GM19452 (cell line): ENCODE data around the gene RFX1.
"Not testable (repeated sequence)": the region's sequence is repeated elsewhere in the genome, so short reads cannot be mapped to it uniquely, and the experiment has no call there.

Experiments
- ATAC-seq: cut with Tn5 transposase; IDR thresholded peaks from one replicate; pipeline ENCODE4 v1.9.1; 2021; ENCODE audit not compliant: unreplicated experiment

The RFX1 gene

DNA sequence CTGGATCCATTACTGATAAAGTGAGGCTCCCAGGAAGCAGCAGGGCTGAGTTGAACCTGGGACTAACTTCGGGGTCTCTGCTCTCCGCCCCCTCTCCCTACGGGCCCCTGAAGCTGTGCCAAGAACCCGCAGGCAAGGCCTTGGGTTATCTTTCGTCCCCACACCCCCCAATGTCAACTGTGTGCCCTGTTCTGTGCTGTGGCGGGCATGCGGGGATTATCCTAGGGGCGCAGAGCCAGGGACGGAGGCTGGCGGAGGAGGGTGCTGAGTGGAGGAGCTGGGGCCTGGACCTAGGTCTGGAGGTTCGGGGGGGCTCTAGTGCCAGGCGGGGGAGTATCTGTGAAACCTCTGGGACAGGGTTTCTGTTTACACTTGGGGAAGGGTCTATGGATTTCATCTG, 26.4 kb downstream of the RFX1 start:
- no peak for ATAC-seq

DNA sequence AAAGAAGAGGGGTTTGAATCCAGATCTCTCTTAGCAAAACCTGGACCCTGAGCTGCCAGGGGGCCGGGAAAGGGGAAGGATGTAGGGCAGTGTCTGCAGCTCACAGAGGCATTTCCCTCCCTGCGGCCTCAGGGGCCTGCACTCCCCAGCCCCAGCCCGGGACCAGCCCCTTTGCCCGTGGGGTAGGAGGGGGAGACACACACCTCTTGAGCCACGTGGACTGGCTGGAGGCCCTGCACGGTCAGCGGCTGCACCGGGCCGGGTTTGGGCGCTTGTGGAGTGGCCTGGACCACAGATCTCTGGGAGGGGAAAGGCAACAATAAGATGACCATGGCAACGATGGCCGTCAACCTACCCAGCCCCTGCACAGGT, 26.9 kb downstream of the RFX1 start:
- ATAC-seq, result no peak

DNA sequence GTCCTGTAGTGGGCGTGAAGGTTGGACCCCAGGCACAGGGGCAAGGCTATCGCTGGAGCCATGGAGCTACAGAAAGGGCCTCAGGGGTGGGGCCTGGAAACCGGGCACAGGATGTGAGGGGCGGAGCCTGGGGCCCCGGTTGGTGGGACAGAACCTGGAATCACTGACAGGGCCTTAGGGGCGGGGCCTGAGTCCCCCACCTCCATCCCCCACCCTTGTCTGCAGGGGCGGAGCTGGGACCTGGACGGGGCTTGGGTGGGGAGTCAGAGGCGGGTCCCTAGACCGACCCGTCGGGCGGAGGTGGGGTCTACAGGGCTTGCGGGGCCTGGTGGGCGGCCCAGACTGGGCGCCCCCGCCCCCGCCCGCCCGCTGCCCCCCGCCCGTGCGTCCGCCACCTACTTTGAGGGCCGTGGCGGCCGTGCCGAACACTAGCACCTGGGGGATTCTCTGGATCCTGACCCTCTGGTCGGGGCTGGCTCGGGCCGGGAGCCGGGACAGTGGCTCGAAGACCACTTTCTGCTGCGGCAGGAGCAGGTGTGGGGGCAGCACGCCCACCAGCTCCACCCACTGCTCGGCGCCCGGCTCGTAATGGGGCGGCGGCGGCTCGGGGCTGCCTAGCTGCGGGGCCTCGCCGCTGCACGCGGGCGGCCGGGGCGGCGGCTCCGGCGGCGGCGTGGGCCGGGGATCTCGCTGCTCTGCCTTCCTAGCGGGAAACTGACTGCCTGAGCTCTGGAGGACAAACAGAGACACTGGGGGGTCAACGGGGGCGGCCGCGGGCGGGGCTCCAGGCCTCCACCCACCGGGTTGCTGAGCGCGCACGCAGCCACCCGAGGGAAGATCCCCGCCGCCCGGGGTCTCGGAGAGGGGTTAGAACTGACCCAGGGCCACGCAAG, 27.5 kb downstream of the RFX1 start:
- ATAC-seq, result no peak

DNA sequence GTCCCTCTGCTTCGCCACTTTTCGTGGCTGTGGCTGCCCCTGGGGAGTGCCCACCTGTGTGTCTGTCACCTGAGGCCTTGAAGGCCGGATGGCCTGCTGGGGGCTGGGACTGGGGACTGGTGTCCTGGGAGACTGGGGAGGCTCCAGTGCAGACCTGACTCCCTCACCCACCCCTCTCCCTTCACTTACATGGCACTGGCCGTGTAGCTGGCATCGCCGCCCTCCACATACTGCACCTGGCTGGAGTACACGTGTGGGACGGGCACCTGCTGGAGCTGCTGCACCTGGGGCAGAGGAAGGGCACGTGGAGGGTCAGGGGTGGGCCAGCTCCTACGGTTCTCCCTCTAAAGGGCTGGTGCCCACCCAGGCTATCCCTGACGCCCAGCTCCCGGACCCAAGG, 28.3 kb downstream of the RFX1 start:
- no peak for ATAC-seq

DNA sequence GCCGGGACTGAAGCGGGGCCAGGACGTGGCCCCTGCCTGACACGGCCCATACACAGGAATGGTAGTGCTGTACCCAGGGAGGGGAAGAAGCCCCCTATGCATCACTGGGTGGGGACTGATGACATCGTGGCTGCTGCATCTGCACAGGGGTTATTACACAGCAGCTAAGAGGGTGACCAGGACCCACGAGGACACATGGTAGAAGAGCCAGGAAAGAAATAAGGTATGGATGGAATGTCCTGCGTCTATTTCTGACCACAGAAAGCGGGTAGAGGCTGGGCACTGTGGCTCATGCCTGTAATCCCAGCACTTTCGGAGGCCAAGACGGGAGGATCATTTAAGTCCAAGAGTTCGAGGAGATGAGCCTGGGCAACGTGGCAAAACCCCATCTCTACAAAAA, 29.7 kb downstream of the RFX1 start:
- no peak for ATAC-seq

DNA sequence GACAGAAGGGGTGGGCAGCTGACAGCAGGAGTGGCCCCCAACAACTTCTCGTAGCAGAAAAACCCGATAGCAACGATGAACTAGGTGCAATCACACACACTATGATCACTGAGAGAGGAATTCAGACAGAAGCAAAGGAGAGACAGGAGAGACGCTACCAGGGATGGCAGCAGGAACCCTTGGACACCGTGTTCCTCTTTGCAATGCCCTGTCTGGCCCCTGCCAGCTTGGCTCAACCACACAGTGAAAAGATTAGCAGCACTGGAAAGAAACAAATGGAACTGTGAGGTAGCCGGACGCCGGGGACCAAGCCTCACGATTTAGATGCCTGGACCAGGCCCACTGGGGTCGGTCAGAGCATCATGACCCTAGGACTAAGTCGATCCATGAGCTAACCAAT, 30.2 kb downstream of the RFX1 start:
- ATAC-seq, result no peak

DNA sequence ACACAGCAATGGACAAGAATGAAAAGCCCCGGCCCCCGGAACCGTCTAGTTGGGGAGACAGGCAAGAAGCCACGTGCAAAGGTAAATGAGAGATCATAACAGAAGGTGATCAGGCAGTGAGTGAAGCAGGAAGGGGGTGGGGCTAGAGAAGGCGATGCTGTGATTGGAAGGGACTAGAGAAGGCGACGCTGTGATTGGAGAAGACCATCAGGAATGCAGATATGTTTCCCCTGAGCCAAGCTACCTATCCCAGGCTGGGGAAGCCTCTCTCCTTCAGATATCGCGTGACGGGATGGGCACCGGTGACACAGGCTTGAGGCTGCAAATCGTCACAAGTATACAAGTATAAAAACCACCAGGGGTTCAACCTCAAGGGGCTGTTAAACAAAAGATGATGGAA, 32.0 kb downstream of the RFX1 start:
- ATAC-seq, result no peak

DNA sequence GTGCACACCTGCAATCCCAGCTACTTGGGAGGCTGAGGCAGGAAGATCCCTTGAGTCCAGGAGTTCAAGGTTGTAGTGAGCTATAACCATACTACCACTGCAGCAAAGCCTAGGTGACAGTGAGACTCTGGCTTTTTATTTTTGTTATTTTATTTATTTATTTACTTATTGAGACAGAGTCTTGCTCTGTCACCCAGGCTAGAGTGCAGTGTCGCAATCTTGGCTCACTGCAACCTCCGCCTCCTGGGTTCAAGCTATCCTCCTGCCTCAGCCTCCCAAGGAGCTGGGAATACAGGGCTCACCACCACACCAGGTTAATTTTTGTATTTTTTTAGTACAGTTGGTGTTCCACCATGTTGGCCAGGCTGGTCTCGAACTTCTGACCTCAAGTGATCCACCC, 32.6 kb downstream of the RFX1 start:
- not testable (repeated sequence) for ATAC-seq

DNA sequence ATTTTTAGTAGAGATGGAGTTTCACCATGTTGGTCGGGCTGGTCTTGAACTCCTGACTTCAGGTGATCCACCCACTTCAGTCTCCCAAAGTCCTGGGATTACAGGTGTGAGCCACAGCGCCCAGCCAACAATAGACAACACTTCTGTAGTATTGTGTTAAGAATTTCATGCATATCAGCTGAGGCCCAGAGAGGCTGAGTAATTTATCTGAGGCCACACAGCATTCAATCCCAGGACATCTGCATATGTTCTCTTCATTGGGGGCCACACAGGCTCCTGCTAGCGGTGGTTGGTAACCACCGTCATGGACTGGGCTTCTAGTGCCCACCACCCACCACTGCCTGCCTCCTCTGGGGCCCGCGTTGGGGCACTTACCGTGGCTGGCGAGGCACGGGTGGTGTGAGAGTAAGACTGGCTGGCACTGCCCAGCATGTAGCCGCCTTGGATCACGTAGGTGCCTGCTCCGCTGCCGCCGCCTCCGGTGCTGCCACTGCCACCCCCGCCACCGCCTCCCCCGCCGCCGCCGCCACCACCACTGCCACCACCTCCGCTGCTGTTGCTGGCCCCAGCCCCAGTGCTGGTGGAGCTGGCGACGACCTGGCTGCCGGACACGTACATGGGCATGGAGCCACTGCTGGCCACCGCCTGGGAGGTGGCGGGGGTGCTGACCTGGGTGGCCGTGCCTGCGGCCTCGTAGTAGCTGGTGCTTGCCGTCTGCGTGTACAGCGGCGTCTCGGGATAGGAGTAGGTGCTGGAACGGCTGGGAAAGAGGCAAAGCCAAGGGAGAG, 33.6 kb downstream of the RFX1 start:
- ATAC-seq, result no peak

DNA sequence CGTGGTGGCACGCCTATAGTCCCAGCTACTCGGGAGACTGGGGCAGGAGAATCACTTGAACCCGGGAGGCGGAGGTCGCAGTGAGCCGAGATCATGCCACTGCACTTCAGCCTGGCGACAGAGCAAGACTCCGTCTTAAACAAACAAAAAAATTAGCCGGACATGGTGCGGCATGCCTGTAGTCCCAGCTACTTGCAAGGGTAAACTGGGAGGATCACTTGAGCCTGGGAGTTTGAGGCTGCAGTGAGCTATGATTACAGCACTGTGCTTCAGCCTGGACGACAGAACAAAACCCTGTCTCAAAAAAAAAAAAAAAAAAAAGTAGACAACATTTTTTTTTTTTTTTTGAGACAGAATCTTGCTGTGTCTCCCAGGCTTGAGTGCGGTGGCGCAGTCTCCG, 34.3 kb downstream of the RFX1 start:
- not testable (repeated sequence) for ATAC-seq

DNA sequence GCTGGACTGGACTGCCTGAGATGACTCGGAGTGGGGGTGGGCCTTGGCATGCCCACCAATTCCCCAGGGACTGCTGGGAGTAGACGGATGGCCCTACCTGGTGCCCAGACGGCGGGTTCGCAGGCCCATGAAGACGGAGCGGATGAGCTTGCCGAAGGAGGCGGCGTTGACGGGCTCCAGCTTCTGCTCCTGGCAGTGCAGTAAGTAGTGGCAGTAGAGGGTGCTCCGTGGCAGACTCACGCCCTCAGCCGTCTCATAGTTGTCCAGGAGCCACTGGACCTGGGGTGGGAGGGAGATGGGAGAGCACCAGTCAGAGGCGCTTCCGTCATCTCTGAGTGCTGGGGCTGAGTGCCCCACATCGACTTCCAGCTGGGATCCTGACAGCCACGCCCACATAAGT, 36.2 kb downstream of the RFX1 start:
- no peak for ATAC-seq

DNA sequence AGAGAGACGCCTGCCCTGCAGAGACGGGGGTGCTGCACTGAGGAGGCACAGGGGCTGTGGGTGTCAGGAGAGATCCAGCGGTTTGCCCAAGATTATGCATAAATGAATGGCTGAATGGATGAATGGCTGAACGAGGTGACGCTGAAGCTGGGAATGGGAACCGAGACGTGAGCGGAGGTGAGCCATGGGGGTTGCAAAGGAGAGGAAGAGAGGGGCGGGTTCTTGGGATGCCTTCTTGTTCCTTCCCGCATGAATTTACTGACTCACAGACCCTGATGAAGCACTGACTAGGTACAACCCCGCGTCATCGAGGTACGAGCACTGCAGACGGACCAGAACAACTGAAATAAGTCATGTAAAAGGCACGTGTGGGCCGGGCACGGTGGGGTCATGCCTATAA, 37.1 kb downstream of the RFX1 start:
- no peak for ATAC-seq

DNA sequence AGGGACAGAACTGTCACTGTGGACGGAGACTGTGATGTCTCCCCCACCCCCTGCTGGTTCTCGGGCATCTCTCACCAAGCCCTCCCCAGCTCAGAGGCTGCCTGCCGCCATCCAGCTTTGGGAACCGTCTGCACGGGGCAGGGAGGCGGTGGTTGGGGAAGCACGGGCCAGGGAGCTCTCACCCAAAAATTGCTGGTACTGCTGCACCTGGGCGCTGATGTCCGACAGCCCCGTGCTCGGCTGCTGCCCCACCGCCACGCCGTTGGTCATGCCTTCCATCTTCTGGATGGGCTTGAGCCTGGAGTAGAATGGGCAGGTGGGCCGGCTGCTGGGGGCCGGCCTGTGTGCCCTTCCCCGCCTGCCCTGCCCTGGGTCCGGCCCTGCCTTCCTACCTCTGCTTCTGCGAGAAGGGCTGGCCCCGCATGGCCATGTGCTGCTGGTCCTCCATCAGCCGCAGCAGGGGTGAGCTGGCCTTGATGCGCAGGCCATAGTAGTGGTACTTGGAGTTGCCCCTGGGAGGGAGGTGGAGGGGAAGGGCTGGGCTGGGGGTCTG, 37.7 kb downstream of the RFX1 start:
- ATAC-seq, result no peak

DNA sequence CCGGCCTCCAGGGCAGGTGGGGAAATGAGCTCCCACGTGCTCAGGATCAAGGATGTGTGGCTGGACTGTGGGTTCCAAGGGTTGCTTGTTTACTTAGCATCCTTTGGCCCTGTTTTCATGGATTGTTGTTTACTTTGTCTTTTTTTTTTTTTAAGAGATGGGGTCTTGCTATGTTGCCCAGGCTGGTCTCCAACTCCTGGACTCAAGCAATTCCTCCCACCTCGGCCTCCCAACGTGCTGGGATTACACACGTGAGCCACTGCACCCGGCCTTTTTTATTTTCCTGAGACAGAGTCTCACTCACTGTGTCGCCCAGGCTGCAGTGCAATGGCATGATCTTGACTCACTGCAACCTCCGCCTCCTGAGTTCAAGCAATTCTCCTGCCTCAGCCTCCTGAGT, 38.9 kb downstream of the RFX1 start:
- not testable (repeated sequence) for ATAC-seq

DNA sequence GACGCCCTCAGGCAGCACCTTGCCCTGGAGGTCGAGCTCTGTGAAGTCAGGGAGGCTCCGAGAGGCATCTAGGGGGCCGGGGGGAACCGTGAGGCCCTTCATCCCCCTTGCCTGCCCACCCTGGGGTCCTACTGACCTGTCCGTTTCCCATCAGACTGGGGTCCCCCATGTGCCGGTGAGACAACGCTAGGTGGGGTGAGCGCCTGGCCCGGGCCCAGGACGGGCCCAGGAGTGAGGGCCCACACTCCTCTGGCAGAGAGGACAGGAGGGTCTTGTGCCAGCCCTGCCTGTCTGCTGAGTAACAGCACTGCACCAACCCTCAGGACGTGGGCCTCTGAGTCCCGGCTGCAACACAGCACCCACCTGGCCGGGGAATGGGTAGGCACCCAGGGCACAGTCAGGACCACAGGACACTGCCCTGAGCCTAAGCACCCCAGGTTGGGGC, 39.4 kb downstream of the RFX1 start:
- ATAC-seq, result no peak

DNA sequence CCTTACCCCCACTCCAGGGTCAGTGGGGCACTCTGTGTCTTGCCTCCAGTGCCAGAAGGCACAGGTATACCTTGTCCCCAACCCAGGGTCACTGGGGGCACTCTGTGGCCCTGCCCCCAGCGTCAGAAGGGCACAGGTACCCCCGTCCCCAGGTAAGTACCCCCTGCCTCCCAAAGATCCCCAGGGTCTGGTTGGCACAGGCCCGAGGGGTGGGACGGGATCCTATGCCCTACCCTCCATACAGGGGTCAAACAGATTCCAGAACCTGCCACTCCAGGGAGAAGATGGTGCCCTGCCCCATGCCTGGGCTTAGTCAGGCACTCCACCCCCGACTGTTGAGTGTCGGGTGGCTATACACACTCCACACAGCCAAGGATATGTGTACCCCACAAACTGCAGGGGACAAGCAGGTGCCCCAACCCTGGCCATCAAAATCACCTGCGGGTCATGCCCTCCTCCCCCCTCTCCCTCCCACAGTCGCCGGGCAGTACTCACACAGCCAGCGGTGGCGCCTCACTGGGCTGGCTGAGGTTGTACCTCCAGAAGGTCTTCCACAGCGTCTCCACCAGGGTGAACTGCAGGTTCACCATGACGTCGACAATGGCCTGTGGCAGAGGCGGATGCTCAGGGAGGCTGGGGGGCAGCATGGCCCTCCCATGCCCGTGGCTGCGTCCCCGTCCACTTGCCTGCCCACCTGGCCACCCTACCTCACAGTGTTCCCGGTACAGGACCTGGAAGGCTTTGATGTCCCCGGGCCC, 40.0 kb downstream of the RFX1 start:
- no peak for ATAC-seq

DNA sequence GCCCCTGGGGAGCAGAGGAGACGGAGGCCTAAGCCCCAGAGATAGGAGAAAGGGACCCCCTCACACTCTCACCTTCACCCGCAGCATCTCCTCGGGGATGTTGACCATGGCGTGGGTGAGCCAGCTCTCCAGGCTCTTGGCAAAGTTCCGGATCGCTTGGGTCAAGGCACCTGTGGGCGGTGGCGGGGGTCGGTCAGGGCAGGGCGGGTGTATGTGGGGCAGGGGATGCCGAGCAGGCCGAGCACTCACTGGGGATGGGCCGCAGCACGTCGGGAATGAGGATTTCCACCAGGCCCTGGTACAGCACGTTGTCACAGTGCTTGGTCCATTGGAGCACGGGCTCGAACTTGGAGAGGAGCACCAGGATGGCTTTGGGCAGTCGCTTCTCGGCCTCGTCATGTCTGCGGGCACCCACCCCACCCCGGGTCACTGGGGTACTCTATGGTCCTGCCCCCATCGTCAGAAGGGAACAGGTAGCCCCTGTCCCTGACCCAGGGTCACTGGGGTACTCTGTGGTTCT, 40.7 kb downstream of the RFX1 start:
- ATAC-seq, result no peak

DNA sequence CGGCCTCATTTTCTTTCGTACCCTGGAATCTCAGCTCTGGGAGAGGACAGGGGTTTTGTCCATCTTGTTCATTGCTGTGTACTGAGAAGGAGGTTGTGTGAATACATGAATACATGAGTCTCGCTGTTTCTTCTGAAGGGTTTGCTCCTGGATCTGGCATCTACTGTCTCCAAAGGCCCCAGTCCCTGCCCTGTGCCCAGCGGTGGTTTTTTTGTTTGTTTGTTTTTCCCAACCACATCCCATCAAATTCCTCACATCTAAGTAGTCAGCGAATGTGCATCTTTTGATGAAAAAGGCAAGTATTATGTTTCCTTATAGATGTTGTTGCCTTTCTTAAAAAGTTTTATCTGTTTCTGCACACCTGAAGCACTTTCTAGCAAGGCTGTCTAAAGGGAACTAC, 41.3 kb downstream of the RFX1 start:
- no peak for ATAC-seq

DNA sequence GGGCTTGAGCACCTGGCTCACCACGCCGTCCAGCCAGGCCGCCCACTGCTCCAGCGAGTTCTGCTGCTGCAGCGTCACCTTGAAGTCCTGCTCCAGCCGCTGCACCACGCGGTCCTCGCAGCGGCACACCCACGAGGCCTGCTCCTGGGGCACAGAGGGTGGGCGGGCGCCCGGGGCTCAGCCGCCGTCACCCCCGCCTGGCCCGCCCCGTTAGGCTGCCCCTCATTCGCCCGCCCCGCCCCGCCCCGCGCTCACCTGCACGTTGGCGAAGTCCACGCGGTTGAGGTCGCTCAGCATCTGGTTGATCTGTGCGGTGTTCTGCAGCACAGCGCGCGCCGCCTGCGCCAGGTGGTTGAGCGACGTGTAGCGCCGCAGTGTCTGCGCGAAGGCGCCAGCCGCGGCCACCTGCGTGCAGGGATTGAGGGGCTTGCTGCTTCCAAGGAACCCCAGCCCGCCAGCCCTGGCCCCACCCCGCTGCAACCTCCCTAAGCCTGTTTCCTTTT, 42.5 kb downstream of the RFX1 start:
- no peak for ATAC-seq

DNA sequence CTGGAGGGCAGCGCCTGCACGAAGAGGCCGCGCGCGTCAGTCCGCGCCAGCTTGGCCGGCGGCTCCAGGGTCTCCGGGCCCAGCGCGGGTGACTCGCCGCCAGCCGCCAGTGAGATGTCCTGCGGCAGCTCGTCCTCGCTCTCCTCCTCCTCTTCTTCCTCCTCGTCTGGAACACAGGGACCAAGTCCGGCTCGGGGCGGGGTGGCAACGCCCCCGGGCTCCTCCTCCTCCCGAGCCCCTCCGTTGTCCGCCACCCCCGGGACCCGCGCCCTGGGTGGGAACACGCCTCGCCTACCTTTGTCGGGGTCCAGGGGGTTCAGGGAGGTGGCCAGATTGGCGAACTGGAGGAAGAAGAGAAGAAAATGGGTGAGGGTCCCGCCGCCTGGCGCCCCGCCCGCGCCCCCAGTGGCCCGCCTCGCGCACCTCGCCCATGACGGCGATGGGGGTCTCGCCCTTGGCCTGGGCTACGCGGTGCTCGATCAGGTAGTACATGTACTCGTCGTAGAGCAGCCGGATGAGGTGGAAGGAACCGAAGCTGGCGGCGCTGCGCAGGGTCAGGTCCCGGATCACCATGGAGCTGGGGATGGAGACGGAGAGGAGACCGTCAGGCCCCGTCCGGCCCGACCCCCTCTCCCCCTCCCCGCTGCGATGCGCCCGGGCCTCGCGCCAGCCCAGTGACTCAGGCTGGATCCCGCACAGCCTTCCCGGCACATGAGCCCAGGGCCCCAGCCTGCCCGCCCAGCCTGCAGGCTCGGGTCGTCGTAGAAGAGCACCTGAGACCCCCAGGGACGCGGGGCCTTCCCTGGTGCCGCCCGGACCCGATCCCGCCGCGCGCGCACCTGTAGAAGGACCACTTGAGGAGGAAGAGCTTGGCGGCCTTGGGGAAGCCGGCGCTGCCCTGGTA, 43.2 kb downstream of the RFX1 start:
- no peak for ATAC-seq
